Tibial nerve (tissue), 4 donors: ENCODE measurements around the gene NEU1.

Experiments
- EP300 ChIP-seq, 2 donors: sonication (generic); formaldehyde crosslinking; IDR thresholded peaks; one replicate each; pipeline ENCODE4 v1.6.1; 2017; ENCODE audit warnings: antibody characterized with exemption in 2 of 2, mild to moderate bottlenecking in 1 of 2
- POLR2A ChIP-seq, 2 donors: fragments of 450-650 bp; IDR thresholded peaks; one replicate each; pipeline ENCODE4 v1.6.1; 2017; ENCODE audit warnings: antibody characterized with exemption in 2 of 2, mild to moderate bottlenecking in 2 of 2, moderate library complexity in 2 of 2
- TF ChIP-seq, protein P1 (sequence below), 5 experiments: fragments of 200-600 bp in 3 of 5; fragments of 450-650 bp in 2 of 5; sonication (generic) in 3 of 5; IDR thresholded peaks; one replicate each; pipeline ENCODE4 v1.5.1; 2016 to 2019; ENCODE audit warnings: antibody characterized with exemption in 5 of 5, mild to moderate bottlenecking in 3 of 5, moderate library complexity in 2 of 5

GRCh38 chr6:31907158-31907813, 44.7 kb upstream of the NEU1 start:
- no peak for TF ChIP-seq POLR2A (IDR thresholded peaks at IDR 0.05)
- TF ChIP-seq, protein P1, sequence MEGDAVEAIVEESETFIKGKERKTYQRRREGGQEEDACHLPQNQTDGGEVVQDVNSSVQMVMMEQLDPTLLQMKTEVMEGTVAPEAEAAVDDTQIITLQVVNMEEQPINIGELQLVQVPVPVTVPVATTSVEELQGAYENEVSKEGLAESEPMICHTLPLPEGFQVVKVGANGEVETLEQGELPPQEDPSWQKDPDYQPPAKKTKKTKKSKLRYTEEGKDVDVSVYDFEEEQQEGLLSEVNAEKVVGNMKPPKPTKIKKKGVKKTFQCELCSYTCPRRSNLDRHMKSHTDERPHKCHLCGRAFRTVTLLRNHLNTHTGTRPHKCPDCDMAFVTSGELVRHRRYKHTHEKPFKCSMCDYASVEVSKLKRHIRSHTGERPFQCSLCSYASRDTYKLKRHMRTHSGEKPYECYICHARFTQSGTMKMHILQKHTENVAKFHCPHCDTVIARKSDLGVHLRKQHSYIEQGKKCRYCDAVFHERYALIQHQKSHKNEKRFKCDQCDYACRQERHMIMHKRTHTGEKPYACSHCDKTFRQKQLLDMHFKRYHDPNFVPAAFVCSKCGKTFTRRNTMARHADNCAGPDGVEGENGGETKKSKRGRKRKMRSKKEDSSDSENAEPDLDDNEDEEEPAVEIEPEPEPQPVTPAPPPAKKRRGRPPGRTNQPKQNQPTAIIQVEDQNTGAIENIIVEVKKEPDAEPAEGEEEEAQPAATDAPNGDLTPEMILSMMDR (IDR thresholded peaks at IDR 0.05): no peak
- no peak for TF ChIP-seq EP300 (IDR thresholded peaks at IDR 0.05)
